ENCODE results near the gene IQUB.
"Not testable (repeated sequence)": the region's sequence is repeated elsewhere in the genome, so short reads cannot be mapped to it uniquely, and the experiment has no call there.

DNA sequence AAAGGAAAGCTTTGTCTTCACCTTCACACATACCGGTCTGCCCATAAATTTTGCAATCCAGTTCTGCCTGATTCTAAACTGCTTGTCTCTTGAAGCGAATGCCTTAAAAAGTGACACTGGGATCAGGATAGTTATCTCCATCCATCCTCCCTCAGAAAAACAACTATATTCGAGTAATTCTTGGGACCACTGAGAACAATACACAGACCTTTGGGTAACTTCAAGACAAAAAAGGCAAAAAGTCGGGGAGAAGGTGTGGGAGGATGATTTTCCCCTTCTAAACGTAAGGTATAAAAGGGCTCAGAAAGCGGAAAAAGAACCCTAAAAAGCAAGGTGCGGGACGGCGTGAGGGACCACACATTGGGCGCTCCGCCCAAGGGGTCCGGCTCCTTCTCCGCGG is 2.1 kb downstream of the IQUB start:
- not testable (repeated sequence) for TF ChIP-seq POLR2AphosphoS5, POLR2A (IDR thresholded peaks at IDR 0.05)
- TF ChIP-seq, protein P1, sequence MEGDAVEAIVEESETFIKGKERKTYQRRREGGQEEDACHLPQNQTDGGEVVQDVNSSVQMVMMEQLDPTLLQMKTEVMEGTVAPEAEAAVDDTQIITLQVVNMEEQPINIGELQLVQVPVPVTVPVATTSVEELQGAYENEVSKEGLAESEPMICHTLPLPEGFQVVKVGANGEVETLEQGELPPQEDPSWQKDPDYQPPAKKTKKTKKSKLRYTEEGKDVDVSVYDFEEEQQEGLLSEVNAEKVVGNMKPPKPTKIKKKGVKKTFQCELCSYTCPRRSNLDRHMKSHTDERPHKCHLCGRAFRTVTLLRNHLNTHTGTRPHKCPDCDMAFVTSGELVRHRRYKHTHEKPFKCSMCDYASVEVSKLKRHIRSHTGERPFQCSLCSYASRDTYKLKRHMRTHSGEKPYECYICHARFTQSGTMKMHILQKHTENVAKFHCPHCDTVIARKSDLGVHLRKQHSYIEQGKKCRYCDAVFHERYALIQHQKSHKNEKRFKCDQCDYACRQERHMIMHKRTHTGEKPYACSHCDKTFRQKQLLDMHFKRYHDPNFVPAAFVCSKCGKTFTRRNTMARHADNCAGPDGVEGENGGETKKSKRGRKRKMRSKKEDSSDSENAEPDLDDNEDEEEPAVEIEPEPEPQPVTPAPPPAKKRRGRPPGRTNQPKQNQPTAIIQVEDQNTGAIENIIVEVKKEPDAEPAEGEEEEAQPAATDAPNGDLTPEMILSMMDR (IDR thresholded peaks at IDR 0.05): not testable (repeated sequence)

Measured in prostate gland (tissue), 2 donors.